HCT116 (cell line): ENCODE measurements around the gene HSH2D. TPM values are rescaled to one million over a fixed set of nuclear protein-coding genes. Genes with fewer than 3 reads are reported as not detected.

ENCODE experiments used
- ATAC-seq: fragments of 200-7000 bp; cut with Tn5 transposase; 2 replicates; pipeline ENCODE4 v1.9.1; 2020; ENCODE audit warnings: mild to moderate bottlenecking, moderate library complexity
- BruUV-seq: library from RNA; stranded (reverse); fragments of 400-500 nt; replicated peaks from 2 replicates; lab custom pipeline; 2021; lab: Mats Ljungman, UMichigan
- CTCF ChIA-PET: fragments of 300-600 bp; sonication (Branson Sonifier 250); formaldehyde crosslinking; loops from one replicate; lab custom pipeline; 2021; ENCODE audit warnings: antibody characterized with exemption; lab: Charles Lee
- POLR2A ChIA-PET: fragments of 300-600, 350-600 bp; sonication (Branson Sonifier 250); formaldehyde crosslinking; loops from one replicate; lab custom pipeline; 2021; ENCODE audit warnings: antibody characterized with exemption; lab: Charles Lee
- RAD21 ChIA-PET, 2 experiments: fragments of 300-600 bp; sonication (Branson Sonifier 250); formaldehyde crosslinking; loops; one replicate each; lab custom pipeline; 2023; ENCODE audit warnings: low total read pairs in 2 of 2; ENCODE audit not compliant: uncharacterized antibody in 2 of 2, unreplicated experiment in 2 of 2, low non-redundant PET in 1 of 2; lab: Charles Lee
- DNase-seq: peaks from one replicate; pipeline ENCODE4 v3.0.0-alpha.2; 2010; ENCODE audit warnings: low read depth, low spot score
- H2AFZ ChIP-seq: fragments of 200-600 bp; shearing (Covaris generic), sonication (generic); 2 replicates; pipeline ENCODE4 v1.6.1; 2017; ENCODE audit warnings: low read depth, mixed run types, mixed read lengths, antibody characterized with exemption, low read length; ENCODE audit not compliant: poor library complexity, severe bottlenecking
- H3K27ac ChIP-seq: 2 replicates; pipeline ENCODE4 v1.5.1; 2012; ENCODE audit warnings: low read depth, low read length
- H3K27me3 ChIP-seq: fragments of 200-600 bp; sonication (generic); 2 replicates; pipeline ENCODE4 v1.6.1; 2016; ENCODE audit warnings: mixed run types, low read length, mixed read lengths; ENCODE audit not compliant: insufficient read depth
- H3K36me3 ChIP-seq, 2 experiments: fragments of 200-500 bp in 1 of 2; fragments of 200-600 bp in 1 of 2; sonication (Bioruptor generic) in 1 of 2; sonication (generic) in 1 of 2; 2 replicates each; pipeline versions ENCODE4 v1.5.1 to v1.6.1; 2014 to 2016; ENCODE audit warnings: low read length in 2 of 2, inconsistent platforms in 1 of 2, mixed read lengths in 1 of 2, mixed run types in 1 of 2; ENCODE audit not compliant: insufficient read depth in 2 of 2, control insufficient read depth in 1 of 2
- H3K4me1 ChIP-seq, 2 experiments: fragments of 200-600 bp in 1 of 2; sonication (generic) in 1 of 2; 2 replicates each; pipeline versions ENCODE4 v1.5.1 to v1.6.1; 2012 to 2017; ENCODE audit warnings: low read length in 2 of 2, inconsistent platforms in 1 of 2, mild to moderate bottlenecking in 1 of 2, mixed read lengths in 1 of 2, mixed run types in 1 of 2, moderate library complexity in 1 of 2; ENCODE audit not compliant: insufficient read depth in 2 of 2, control insufficient read depth in 1 of 2
- H3K4me2 ChIP-seq: fragments of 200-600 bp; sonication (generic); 2 replicates; pipeline ENCODE4 v1.6.1; 2017; ENCODE audit warnings: mixed run types, low read length, mixed read lengths
- H3K4me3 ChIP-seq, 2 experiments: fragments of 200-600 bp in 1 of 2; sonication (generic) in 1 of 2; replicated peaks in 1 of 2; 2 replicates each; pipeline ENCODE4 v1.5.1; 2011 to 2016; ENCODE audit warnings: low read length in 2 of 2, control low read depth in 1 of 2, low read depth in 1 of 2, mild to moderate bottlenecking in 1 of 2, mixed read lengths in 1 of 2, mixed run types in 1 of 2
- H3K79me2 ChIP-seq: fragments of 200-600 bp; sonication (generic); 2 replicates; pipeline ENCODE4 v1.6.1; 2017; ENCODE audit warnings: mild to moderate bottlenecking, mixed run types, low read length, moderate library complexity, mixed read lengths; ENCODE audit not compliant: insufficient read depth
- H3K9ac ChIP-seq: fragments of 200-600 bp; sonication (generic); 2 replicates; pipeline ENCODE4 v1.6.1; 2016; ENCODE audit warnings: low read length, mixed read lengths
- H3K9me2 ChIP-seq: fragments of 200-600 bp; sonication (generic), shearing (Covaris generic); 2 replicates; pipeline ENCODE4 v1.6.1; 2017; ENCODE audit warnings: mixed run types, mild to moderate bottlenecking, moderate library complexity; ENCODE audit not compliant: insufficient read depth
- H3K9me3 ChIP-seq, 2 experiments: fragments of 200-500 bp in 1 of 2; fragments of 200-600 bp in 1 of 2; sonication (Bioruptor generic) in 1 of 2; sonication (generic) in 1 of 2; 2 replicates each; pipeline ENCODE4 v1.6.1; 2014 to 2017; ENCODE audit warnings: low read length in 2 of 2, mixed read lengths in 2 of 2, inconsistent platforms in 1 of 2, low read depth in 1 of 2, mild to moderate bottlenecking in 1 of 2, mixed run types in 1 of 2, moderate library complexity in 1 of 2; ENCODE audit not compliant: control insufficient read depth in 1 of 2, insufficient read depth in 1 of 2
- H4K20me1 ChIP-seq: fragments of 200-600 bp; sonication (generic), shearing (Covaris generic); 2 replicates; pipeline ENCODE4 v1.6.1; 2017; ENCODE audit warnings: mixed run types, mild to moderate bottlenecking, moderate library complexity; ENCODE audit not compliant: insufficient read depth
- EGR1 ChIP-seq: IDR thresholded peaks from 2 replicates; pipeline ENCODE4 v1.6.1; 2012; ENCODE audit warnings: low read depth
- EZH2 ChIP-seq: fragments of 200-600 bp; sonication (generic); IDR thresholded peaks from 2 replicates; pipeline ENCODE4 v1.6.1; 2017; ENCODE audit warnings: antibody characterized with exemption, mixed run types
- FOSL1 ChIP-seq: IDR thresholded peaks from 2 replicates; pipeline ENCODE4 v1.6.1; 2012; ENCODE audit warnings: low read depth
- ZBTB33 ChIP-seq: IDR thresholded peaks from 2 replicates; pipeline ENCODE4 v1.6.1; 2011; ENCODE audit warnings: mild to moderate bottlenecking, low read length, moderate library complexity; ENCODE audit not compliant: insufficient replicate concordance; ENCODE audit errors: extremely low read depth
- intact Hi-C: fragments of 100-400 bp; cut with micrococcal nuclease; formaldehyde crosslinking; loops from 2 replicates; pipeline ENCODE4 v1.10.0; 2022
- total RNA-seq: library from RNA; stranded (reverse); gene quantifications from one replicate; pipeline ENCODE4 v1.2.1, GENCODE V29; 2021; ENCODE audit not compliant: unreplicated experiment

HSH2D gene
- total RNA-seq, 1 experiment from 2014 or later = 21.4 TPM

GRCh38 chr19:16127080-16127479, 16.4 kb upstream of the HSH2D start:
- peaks cover 44 to 56% of the 10 kb centered on the region in 2 experiments for H3K36me3 ChIP-seq
- no TSS peak for BruUV-seq

GRCh38 chr19:16127776-16128371, 15.6 kb upstream of the HSH2D start:
- ChIA-PET POLR2A (no interaction called here), RAD21 (no interaction called here), CTCF (no interaction called here)
- Histone ChIP-seq H3K9me3 (no peaks in the 10 kb centered on the region), H3K4me1 (no peaks in the 10 kb centered on the region), H3K9me2 (no peaks in the 10 kb centered on the region), H3K4me2 (no peak overlapping the region), H4K20me1 (no peaks in the 10 kb centered on the region), H3K79me2 (peaks cover 4% of the 10 kb centered on the region; the same call in 1 of the 2 replicates), H2AFZ (no peak overlapping the region), H3K36me3 (peaks cover 40 to 58% of the 10 kb centered on the region in 2 experiments), H3K27me3 (no peaks in the 10 kb centered on the region), H3K4me3 (no peak overlapping the region), H3K9ac (no peak overlapping the region), H3K27ac (no peak overlapping the region)
- no peak for DNase-seq
- BruUV-seq = no TSS peak
- TF ChIP-seq EZH2 = no peak
- no peak for TF ChIP-seq ZBTB33
- intact Hi-C loops = no loop called here
- ATAC-seq = no peak

More at GRCh38 chr19:16127080-16127479, 16.4 kb upstream of the HSH2D start:
- H3K4me2 ChIP-seq = no peak overlapping the region
- H4K20me1 ChIP-seq = no peaks in the 10 kb centered on the region
- H3K9me3 ChIP-seq = no peaks in the 10 kb centered on the region
- intact Hi-C loops = no loop called here
- CTCF ChIA-PET = no interaction called here
- H3K4me1 ChIP-seq = no peaks in the 10 kb centered on the region
- no peak overlapping the region for H2AFZ ChIP-seq
- peaks cover 4% of the 10 kb centered on the region; the same call in 1 of the 2 replicates for H3K79me2 ChIP-seq
- H3K27me3 ChIP-seq = no peaks in the 10 kb centered on the region
- no peak overlapping the region for H3K27ac ChIP-seq
- H3K9ac ChIP-seq = no peak overlapping the region
- no peak for DNase-seq
- POLR2A ChIA-PET = no interaction called here
- no peak for TF ChIP-seq EGR1
- no peak for TF ChIP-seq EZH2
- no peak for TF ChIP-seq FOSL1
- RAD21 ChIA-PET = no interaction called here
- ATAC-seq = no peak
- no peak overlapping the region for H3K4me3 ChIP-seq
- no peaks in the 10 kb centered on the region for H3K9me2 ChIP-seq
